Skeletal muscle tissue (tissue), 4 donors: ENCODE results near the gene HEXB. TPM values are rescaled to one million over a fixed set of nuclear protein-coding genes. Genes with fewer than 3 reads are reported as not detected.

Experiments
- H3K27ac ChIP-seq: one replicate; pipeline ENCODE4 v1.7.0; 2013; ENCODE audit warnings: mild to moderate bottlenecking, low read depth, low read length, inconsistent platforms
- H3K27me3 ChIP-seq, 3 donors: one replicate each; pipeline ENCODE4 v1.7.0; 2013; ENCODE audit warnings: low read length in 3 of 3; ENCODE audit not compliant: control insufficient read depth in 3 of 3, insufficient read depth in 3 of 3
- H3K36me3 ChIP-seq, 3 donors: one replicate each; pipeline ENCODE4 v1.7.0; 2013; ENCODE audit warnings: low read length in 3 of 3; ENCODE audit not compliant: control insufficient read depth in 3 of 3, insufficient read depth in 3 of 3
- H3K4me1 ChIP-seq, 3 donors: one replicate each; pipeline ENCODE4 v1.7.0; 2013; ENCODE audit warnings: low read length in 3 of 3, mild to moderate bottlenecking in 3 of 3; ENCODE audit not compliant: control insufficient read depth in 3 of 3, insufficient read depth in 3 of 3
- H3K4me3 ChIP-seq, 3 donors: one replicate each; pipeline ENCODE4 v1.7.0; 2013; ENCODE audit warnings: low read length in 3 of 3
- H3K9ac ChIP-seq, 3 donors: one replicate each; pipeline ENCODE4 v1.7.0; 2013; ENCODE audit warnings: low read length in 3 of 3, mild to moderate bottlenecking in 3 of 3, moderate library complexity in 2 of 3, low read depth in 1 of 3
- H3K9me3 ChIP-seq, 3 donors: one replicate each; pipeline ENCODE4 v1.7.0; 2013; ENCODE audit warnings: low read length in 3 of 3; ENCODE audit not compliant: control insufficient read depth in 3 of 3
- total RNA-seq: library from RNA; depleted of rRNA; stranded (reverse); fragments of >200 nt; gene quantifications from one replicate; pipeline ENCODE4 v1.2.3, GENCODE V29; 2014
- donor health status: Osteomylitis.

The HEXB gene
- total RNA-seq, 1 donor from 2014 or later: 42.3 TPM

DNA sequence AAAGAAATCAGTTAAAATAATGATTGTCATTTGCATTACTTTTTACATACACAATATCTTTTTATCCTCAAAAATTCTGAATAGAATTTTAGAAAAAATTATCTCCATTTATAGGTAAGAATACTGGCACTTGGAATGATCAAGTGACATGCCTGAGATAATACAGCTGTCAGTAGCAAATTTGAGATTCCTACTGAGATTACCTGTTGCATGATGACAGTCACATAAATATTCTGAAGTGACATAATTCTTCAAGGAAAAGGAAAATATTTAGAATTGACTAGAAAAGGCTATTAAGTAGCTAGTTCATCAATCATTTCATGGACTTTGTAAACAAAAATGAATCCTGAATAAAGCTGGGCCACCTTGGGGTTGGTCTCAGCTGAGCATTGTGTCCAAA lies 29.3 kb upstream of the HEXB start:
- no peak overlapping the region for H3K27ac ChIP-seq
- no peak overlapping the region for H3K4me3 ChIP-seq
- H3K9me3 ChIP-seq: no peaks in the 10 kb centered on the region
- H3K36me3 ChIP-seq: no peaks in the 10 kb centered on the region
- H3K4me1 ChIP-seq: no peaks in the 10 kb centered on the region
- H3K27me3 ChIP-seq: no peaks in the 10 kb centered on the region
- H3K9ac ChIP-seq: no peak overlapping the region

DNA sequence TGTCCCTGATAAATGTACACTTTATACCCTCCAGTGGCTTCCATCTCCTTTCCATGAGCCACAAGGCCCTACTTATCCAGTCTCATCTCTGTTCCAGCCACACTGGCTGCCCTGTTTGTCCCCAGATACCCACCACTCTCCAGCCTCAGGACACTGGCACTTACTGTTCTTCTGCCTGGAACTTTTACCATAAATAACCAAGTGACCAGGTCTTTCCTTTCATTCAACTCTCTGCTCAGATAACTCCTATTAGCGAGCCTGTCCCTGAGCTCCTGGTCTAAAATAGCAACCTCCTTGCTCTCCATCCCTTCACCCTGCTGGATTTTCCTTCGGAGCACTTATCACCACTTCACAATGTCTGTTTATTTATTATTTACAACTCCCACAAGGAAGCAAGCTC lies 27.9 kb upstream of the HEXB start:
- Histone ChIP-seq H3K27ac (no peak overlapping the region), H3K27me3 (no peaks in the 10 kb centered on the region), H3K36me3 (no peaks in the 10 kb centered on the region), H3K4me3 (no peak overlapping the region), H3K9ac (no peak overlapping the region), H3K4me1 (no peaks in the 10 kb centered on the region), H3K9me3 (no peaks in the 10 kb centered on the region)

DNA sequence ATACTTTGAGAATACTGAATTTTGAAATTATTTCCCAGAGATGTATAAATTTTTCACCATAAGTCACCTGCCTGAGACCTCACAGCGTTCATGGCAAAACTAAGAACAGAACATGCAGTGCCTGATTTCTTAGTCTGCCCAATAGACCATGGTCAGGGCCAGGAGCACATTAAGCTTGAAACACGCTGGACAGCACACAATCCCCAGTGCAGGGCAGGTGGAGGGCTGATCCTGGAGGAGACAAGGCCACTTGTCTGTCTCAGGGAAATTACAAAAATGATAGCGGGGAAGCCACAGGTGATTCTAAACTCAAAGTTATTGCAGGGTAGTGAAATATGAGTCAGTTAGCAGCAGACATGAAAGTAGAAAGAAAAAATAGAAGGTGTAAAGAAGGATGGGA lies 25.9 kb upstream of the HEXB start:
- Histone ChIP-seq H3K36me3 (no peaks in the 10 kb centered on the region), H3K27me3 (no peaks in the 10 kb centered on the region), H3K9me3 (no peaks in the 10 kb centered on the region), H3K4me1 (no peaks in the 10 kb centered on the region), H3K27ac (no peak overlapping the region), H3K9ac (no peak overlapping the region), H3K4me3 (no peak overlapping the region)

DNA sequence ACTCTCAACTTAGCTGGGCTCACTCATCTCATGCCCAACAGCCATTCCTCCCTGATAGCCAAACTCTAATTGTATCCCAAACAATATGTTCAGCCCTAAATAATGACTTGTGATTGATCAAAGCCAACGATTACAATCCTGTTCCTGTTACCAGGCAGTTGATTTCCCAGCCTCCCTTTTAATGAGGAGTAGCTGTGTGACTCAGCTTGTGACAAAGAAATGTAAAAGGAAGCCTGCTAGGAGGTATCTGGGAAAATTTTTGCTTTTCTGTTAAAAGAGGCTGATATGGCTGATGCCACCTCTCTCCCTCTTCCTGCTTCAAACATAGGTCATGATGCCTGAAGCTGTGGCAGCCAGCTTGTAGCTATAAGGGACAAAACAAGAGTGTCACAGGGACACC lies 24.9 kb upstream of the HEXB start:
- H3K27me3 ChIP-seq: no peaks in the 10 kb centered on the region
- H3K9me3 ChIP-seq: no peaks in the 10 kb centered on the region
- no peak overlapping the region for H3K27ac ChIP-seq
- no peaks in the 10 kb centered on the region for H3K36me3 ChIP-seq
- H3K4me3 ChIP-seq: no peak overlapping the region
- no peak overlapping the region for H3K9ac ChIP-seq
- H3K4me1 ChIP-seq: no peaks in the 10 kb centered on the region

DNA sequence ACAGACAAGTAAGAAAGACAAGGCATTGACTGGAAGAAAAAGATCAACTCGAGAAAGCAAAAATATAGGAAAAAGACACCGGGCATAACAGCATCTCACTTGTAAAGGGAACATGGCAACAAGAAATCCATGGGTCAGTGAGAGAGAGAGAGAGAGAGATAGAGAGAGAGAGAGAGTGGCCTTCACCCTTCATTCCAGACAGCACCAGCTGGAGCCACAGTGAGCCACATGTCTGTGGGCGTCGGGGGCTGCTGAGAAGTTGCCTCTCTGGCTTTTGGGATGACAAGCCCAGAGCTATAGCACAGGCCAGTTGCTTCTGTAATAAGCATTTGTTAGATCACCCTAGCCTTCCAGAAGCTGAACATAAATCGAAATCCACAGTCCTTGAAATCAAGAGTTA lies 24.2 kb upstream of the HEXB start:
- no peaks in the 10 kb centered on the region for H3K4me1 ChIP-seq
- no peaks in the 10 kb centered on the region for H3K9me3 ChIP-seq
- no peak overlapping the region for H3K4me3 ChIP-seq
- H3K27ac ChIP-seq: no peak overlapping the region
- no peaks in the 10 kb centered on the region for H3K27me3 ChIP-seq
- H3K9ac ChIP-seq: no peak overlapping the region
- H3K36me3 ChIP-seq: no peaks in the 10 kb centered on the region

DNA sequence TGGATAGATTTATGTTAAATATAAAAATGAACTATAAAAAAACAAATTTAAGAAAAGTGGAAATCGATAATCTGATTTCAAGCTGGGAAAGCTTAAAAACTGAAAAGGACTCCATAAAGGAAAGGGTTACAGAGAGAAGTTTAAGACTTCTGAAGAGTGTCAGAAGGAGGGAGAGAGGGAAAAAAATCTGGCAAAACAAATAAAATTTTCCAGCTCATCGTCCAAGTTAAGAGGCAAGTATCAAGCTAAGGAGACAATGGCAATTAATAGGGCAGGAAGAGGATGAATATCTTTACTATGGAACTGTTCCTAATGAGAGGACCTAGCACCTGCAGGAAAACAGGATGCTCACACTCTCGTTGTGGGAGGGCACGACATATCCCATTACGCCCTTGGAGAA lies 20.5 kb upstream of the HEXB start:
- no peaks in the 10 kb centered on the region for H3K27me3 ChIP-seq
- H3K4me1 ChIP-seq: no peaks in the 10 kb centered on the region
- no peak overlapping the region for H3K9ac ChIP-seq
- H3K4me3 ChIP-seq: no peak overlapping the region
- H3K36me3 ChIP-seq: no peaks in the 10 kb centered on the region
- no peaks in the 10 kb centered on the region for H3K9me3 ChIP-seq
- H3K27ac ChIP-seq: no peak overlapping the region

DNA sequence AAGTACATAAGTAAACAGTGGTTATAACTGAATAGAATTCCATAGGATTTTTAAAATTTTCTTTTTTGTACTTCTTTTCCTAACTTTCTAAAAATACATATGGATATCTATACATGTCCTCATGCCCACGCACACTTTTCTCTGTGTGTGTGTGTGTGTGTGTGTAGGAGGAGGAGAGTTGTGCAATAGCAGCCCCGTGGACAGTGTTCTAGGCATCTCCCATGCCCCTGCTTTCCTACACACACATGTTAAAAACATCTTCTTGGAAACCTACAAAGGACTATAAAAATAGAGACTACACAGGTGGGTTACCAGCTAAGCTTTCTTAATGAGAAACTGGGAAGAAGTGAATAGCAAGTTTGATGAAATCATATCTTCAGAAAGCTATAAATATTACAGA lies 19.8 kb upstream of the HEXB start:
- Histone ChIP-seq H3K4me3 (no peak overlapping the region), H3K27me3 (no peaks in the 10 kb centered on the region)

DNA sequence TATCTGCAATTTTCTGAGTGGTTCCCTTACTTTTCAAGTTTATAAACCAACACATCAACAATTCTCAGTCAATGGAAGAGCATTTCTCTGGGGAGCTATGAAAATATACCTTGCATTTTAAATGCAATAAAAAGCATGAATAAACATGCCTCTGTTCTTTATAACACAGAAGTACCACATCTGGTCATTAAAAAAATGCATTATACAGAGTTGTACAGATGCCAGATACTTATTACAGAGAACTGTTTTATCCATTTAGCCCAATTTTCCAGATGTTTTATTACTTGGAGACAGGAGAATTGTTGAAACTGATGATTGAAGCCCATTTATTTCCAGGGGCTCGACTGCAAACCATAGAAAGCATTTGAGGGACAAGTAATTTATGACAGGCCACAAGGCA lies 19.2 kb upstream of the HEXB start:
- Histone ChIP-seq H3K27me3 (no peaks in the 10 kb centered on the region), H3K9me3 (no peaks in the 10 kb centered on the region), H3K9ac (no peak overlapping the region), H3K36me3 (no peaks in the 10 kb centered on the region), H3K4me1 (no peaks in the 10 kb centered on the region), H3K27ac (no peak overlapping the region), H3K4me3 (no peak overlapping the region)

More for the DNA sequence above, 19.8 kb upstream of the HEXB start:
- H3K9me3 ChIP-seq: no peaks in the 10 kb centered on the region
- H3K9ac ChIP-seq: no peak overlapping the region
- H3K4me1 ChIP-seq: no peaks in the 10 kb centered on the region
- no peaks in the 10 kb centered on the region for H3K36me3 ChIP-seq
- no peak overlapping the region for H3K27ac ChIP-seq

DNA sequence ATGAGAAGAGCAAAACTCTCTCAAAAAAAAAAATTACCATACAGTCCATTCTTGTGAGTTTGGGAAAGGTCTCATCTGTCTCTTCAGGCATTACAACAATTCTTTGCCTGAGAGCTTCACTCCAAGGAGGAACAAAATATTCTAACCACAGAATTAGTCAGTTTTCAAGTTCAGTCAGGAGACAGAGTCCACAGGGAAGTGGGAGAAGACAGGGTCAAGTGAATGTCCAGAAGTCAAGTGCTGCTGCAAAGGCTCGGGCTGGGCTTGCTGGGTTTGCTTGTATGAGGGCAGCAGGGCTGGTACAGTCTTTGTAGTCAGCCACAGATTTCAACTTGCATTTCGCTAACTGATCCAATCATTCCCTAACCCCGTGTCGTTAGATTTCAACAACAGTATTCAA lies 17.6 kb upstream of the HEXB start:
- Histone ChIP-seq H3K27ac (no peak overlapping the region), H3K4me1 (peaks cover 0 to 5% (median under 1%) of the 10 kb centered on the region in 3 donors), H3K9me3 (no peaks in the 10 kb centered on the region), H3K4me3 (no peak overlapping the region), H3K27me3 (no peaks in the 10 kb centered on the region), H3K9ac (no peak overlapping the region), H3K36me3 (no peaks in the 10 kb centered on the region)

DNA sequence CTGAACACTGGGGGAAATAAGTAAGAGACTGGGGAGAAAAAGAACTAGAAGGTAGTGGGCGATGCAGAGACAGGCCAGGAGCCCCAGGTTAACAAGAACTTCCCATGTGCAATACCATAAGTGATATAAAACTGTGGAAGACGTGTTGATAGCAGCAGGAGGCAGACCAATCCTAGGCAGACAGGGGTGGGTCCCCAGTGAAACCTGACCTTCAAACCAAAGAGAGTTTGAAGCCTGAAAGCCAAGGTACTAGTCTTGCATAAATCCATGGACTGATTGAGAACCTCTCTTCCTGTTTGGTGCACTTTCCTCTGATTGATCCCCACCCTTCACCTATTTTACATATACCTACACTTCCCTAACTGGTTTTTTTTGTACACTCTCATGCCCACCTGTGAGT lies 15.2 kb upstream of the HEXB start:
- no peaks in the 10 kb centered on the region for H3K36me3 ChIP-seq
- H3K9ac ChIP-seq: no peak overlapping the region
- no peaks in the 10 kb centered on the region for H3K27me3 ChIP-seq
- H3K27ac ChIP-seq: no peak overlapping the region
- H3K4me3 ChIP-seq: no peak overlapping the region
- no peaks in the 10 kb centered on the region for H3K9me3 ChIP-seq
- H3K4me1 ChIP-seq: peaks cover 4 to 18% (median 9%) of the 10 kb centered on the region in 3 donors
